Prostate gland (tissue), 2 donors: Measurements from ENCODE around the gene PRLHR.

ENCODE experiments used
- POLR2A ChIP-seq: fragments of 450-650 bp; IDR thresholded peaks from one replicate; pipeline ENCODE4 v1.6.1; 2016; ENCODE audit warnings: antibody characterized with exemption, mild to moderate bottlenecking
- TF ChIP-seq, protein P1 (sequence below), 4 experiments: fragments of 200-600 bp in 2 of 4; fragments of 450-650 bp in 2 of 4; sonication (generic) in 2 of 4; IDR thresholded peaks; 1 replicate in 3 of 4; 2 replicates in 1 of 4; pipeline ENCODE4 v1.5.1; 2016 to 2019; ENCODE audit warnings: antibody characterized with exemption in 4 of 4, mild to moderate bottlenecking in 2 of 4, moderate library complexity in 2 of 4

DNA sequence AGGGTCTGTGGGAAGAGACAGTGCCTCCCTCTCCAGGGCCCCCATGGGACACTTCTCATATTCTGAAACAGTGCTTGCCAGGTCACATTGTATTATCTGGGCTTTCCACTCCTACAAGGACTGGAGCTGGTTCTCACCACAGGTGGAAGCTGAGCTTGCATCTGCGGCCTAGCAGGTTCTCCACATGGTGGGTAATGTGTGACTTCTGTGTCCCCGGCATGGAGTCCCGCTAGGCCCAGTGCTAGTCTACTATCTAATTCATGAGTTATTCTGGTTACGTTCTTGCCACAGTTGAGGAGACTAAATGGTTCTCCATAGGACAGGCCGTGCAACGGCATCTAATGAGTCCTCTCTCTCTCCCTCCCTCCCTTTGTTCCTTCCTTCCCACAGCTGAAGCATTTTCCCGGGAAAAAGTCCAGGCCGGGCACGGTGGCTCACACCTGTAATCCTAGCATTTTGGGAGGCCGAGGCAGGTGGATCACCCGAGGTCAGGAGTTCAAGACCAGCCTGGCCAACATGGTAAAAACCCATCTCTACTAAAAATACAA lies 27.7 kb downstream of the PRLHR start:
- TF ChIP-seq POLR2A = no peak
- TF ChIP-seq, protein P1, sequence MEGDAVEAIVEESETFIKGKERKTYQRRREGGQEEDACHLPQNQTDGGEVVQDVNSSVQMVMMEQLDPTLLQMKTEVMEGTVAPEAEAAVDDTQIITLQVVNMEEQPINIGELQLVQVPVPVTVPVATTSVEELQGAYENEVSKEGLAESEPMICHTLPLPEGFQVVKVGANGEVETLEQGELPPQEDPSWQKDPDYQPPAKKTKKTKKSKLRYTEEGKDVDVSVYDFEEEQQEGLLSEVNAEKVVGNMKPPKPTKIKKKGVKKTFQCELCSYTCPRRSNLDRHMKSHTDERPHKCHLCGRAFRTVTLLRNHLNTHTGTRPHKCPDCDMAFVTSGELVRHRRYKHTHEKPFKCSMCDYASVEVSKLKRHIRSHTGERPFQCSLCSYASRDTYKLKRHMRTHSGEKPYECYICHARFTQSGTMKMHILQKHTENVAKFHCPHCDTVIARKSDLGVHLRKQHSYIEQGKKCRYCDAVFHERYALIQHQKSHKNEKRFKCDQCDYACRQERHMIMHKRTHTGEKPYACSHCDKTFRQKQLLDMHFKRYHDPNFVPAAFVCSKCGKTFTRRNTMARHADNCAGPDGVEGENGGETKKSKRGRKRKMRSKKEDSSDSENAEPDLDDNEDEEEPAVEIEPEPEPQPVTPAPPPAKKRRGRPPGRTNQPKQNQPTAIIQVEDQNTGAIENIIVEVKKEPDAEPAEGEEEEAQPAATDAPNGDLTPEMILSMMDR (IDR thresholded peaks at IDR 0.05) = no peak
